GM20000 (cell line): ENCODE data around the gene FAM227A.

Experiments
- DNase-seq: peaks from one replicate; pipeline ENCODE4 v3.0.0; 2012; ENCODE audit warnings: low spot score
- TF ChIP-seq, protein P1 (sequence below): IDR thresholded peaks from 2 replicates; pipeline ENCODE4 v1.5.1; 2012; ENCODE audit warnings: mild to moderate bottlenecking, control low read depth; ENCODE audit errors: extremely low read depth, missing control alignments

The FAM227A gene

DNA sequence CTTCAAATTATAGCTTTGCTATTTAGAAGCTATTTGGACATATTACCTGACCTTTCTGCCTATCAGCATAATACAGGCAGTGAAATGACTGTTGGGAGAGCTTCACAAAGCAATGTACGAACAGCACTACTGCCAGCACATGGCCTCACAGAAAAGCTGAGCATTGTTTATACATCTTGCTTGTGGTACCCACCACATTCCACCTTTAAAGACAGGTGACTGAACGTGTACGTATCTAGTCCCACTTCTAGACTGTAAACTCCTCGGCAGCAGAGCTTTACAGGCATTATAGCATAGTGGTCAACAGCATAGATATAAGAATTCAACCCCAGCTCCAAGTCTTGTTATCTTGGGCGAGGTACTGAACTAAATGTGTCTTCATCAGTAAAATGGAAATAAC is 43.0 kb upstream of the FAM227A start:
- TF ChIP-seq, protein P1, sequence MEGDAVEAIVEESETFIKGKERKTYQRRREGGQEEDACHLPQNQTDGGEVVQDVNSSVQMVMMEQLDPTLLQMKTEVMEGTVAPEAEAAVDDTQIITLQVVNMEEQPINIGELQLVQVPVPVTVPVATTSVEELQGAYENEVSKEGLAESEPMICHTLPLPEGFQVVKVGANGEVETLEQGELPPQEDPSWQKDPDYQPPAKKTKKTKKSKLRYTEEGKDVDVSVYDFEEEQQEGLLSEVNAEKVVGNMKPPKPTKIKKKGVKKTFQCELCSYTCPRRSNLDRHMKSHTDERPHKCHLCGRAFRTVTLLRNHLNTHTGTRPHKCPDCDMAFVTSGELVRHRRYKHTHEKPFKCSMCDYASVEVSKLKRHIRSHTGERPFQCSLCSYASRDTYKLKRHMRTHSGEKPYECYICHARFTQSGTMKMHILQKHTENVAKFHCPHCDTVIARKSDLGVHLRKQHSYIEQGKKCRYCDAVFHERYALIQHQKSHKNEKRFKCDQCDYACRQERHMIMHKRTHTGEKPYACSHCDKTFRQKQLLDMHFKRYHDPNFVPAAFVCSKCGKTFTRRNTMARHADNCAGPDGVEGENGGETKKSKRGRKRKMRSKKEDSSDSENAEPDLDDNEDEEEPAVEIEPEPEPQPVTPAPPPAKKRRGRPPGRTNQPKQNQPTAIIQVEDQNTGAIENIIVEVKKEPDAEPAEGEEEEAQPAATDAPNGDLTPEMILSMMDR = no peak
- DNase-seq = no peak

GRCh38 chr22:38698407-38699094 is 42.4 kb upstream of the FAM227A start:
- DNase-seq = no peak

GRCh38 chr22:38697425-38698089 is 41.4 kb upstream of the FAM227A start:
- TF ChIP-seq, protein P1 = no peak
- DNase-seq = no peak

More at GRCh38 chr22:38698407-38699094, 42.4 kb upstream of the FAM227A start:
- TF ChIP-seq, protein P1 = no peak

DNA sequence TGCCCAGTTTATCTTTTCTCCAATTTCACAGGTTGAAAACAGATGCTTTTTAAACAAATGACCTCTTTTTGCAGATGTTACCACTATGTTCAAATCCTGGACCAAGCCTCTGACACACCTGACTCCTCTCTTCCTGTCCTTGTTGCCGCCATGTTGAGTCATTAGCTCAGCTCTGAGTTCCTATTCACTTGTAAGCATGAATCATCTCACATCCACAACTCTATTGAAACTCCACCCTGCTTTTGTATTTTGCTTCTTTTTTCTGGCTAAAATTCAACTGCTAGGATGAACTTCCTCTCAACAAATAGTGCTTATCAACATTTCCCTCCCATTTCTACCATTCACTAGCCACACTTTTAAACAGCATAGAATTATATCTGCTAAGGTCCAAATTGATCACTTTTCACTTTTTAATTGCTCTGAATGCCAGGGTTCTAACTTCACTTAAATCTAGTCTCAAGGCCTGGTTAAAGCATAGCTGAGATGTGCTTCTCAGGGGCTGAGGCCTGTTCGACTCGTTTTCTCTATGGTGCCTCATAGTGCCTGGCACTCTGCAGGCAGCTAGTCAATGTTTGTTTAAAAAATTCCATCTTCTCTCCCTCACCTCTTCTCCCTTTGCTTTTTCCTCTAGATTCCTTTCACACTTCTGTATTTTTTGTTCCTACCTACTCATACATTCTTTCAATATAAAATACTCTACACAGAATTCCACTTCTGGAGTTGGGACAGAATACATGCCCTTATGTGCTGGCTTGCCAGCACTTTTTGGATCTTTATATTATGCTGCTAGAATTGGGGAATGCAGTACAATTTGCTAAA is 40.6 kb upstream of the FAM227A start:
- DNase-seq = no peak
- TF ChIP-seq, protein P1 = no peak

GRCh38 chr22:38694940-38695339 is 38.7 kb upstream of the FAM227A start:
- no peak for DNase-seq
- TF ChIP-seq, protein P1 = no peak

GRCh38 chr22:38694049-38694448 is 37.9 kb upstream of the FAM227A start:
- DNase-seq = no peak

More at GRCh38 chr22:38694049-38694448, 37.9 kb upstream of the FAM227A start:
- TF ChIP-seq, protein P1 = no peak
